Measurements from ENCODE around the gene CCDC92.

- TF ChIP-seq CTCF (IDR thresholded peaks at IDR 0.05; ENCODE audit: low read length) (no peak), EZH2phosphoT487 (IDR thresholded peaks at IDR 0.05; ENCODE audit: low read length) (no peak), EZH2 (optimal IDR thresholded peaks at IDR 0.05; ENCODE audit: low read depth, low read length) (no peak)
Measured at GRCh38 chr12:123992118-123992825, 19.6 kb upstream of the CCDC92 start.
